IPS-NIHi7 (cell line): ENCODE results near the gene MAN1C1.
"Not testable (repeated sequence)": the region's sequence is repeated elsewhere in the genome, so short reads cannot be mapped to it uniquely, and the experiment has no call there.

Experiments used
- DNase-seq: peaks from one replicate; pipeline ENCODE4 v3.0.0; 2012; ENCODE audit warnings: mixed read lengths; ENCODE audit errors: extremely low spot score

The MAN1C1 gene

GRCh38 chr1:25696643-25697042 lies 80.1 kb downstream of the MAN1C1 start:
- not testable (repeated sequence) for DNase-seq

- no peak for DNase-seq
These were observed 81.0 kb downstream of the MAN1C1 start for GRCh38 chr1:25697435-25698217.

- no peak for DNase-seq
These were observed 81.7 kb downstream of the MAN1C1 start for GRCh38 chr1:25698252-25698651.

DNA sequence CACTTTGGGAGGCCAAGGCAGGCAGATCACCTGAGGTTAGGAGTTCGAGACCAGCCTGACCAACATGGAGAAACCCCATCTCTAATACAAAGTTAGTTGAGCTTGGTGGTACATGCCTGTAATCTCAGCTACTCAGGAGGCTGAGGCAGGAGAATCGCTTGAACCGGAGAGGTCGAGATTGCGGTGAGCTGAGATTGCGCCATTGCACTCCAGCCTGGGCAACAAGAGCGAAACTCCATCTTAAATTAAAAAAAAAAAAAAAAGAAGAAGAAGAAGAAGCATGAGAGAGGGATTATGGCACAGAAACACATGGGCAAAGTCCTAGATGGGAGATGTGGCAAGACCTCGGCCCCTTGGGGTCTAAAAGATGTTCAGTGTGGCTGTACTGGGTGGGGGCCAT lies 82.5 kb downstream of the MAN1C1 start:
- DNase-seq, result not testable (repeated sequence)

DNA sequence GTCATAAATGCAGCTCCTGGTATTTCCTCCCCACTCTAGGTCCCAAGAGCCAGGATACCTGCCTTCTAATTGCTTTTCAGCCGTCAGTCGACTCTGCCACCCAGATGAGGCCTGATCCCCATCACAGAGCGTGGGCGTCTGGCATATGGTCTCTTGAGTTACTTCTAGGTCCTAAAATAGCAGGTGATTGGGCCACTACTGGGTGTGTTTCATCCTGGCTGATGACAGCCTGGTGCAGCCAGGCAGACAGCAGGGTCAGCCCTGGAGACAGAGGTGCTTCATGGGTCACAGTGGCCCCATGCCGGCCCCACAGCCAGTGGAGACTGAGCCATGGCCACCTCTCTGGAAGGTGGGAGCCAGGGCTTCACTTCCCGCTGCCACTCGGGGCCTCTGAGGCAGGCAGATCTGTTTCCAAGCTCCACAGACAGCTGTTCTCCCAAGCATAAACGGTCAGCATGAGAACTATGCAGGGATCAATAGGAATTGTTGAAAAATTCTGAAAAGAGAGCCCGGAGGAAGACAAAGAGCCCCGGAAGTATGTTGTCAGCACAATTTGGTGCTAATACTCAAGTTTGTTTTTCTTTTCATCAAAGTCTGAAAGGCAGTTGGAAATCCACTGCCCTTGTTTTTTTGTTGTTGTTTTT lies 83.0 kb downstream of the MAN1C1 start:
- no peak for DNase-seq

DNA sequence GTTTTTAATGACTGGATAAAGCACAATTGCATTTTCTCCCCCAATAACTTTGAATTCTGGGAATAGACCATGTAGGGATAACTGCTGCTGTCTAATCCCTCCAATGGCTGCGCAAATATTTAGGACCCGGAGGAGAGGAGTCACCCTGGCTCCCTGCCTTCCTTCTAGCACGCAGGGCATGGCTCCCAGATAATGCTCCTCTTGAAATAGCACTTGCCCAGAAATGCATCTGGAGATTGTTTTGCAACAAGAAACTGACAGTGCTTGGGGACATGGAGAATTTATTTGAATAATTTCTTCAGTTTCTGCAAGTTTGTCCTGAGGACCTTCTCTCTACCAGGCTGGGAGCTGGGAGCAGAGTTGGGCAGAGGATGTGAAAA lies 83.5 kb downstream of the MAN1C1 start:
- DNase-seq, result no peak

DNA sequence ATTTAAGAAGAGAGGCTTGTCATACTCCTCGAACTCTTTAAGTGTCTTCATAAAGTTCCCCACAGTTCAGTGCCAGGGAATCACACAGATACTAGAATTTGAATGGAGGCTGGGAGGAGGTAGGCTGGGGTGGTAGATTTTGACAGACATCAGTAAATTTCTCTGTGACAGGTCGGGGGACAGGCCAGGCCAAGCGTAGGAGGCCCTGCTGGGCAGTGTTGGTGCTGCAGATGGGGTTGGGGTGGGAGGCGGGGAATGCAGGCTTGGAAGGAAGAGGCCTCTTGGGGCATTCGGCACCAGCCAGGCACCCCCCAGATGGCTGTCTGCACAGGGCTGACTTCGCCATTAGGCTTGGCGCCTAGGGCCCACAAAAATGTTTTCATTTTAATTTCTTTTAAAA lies 84.0 kb downstream of the MAN1C1 start:
- DNase-seq, result peak; percentile 64

GRCh38 chr1:25701030-25701785 lies 84.6 kb downstream of the MAN1C1 start:
- DNase-seq, result no peak

DNA sequence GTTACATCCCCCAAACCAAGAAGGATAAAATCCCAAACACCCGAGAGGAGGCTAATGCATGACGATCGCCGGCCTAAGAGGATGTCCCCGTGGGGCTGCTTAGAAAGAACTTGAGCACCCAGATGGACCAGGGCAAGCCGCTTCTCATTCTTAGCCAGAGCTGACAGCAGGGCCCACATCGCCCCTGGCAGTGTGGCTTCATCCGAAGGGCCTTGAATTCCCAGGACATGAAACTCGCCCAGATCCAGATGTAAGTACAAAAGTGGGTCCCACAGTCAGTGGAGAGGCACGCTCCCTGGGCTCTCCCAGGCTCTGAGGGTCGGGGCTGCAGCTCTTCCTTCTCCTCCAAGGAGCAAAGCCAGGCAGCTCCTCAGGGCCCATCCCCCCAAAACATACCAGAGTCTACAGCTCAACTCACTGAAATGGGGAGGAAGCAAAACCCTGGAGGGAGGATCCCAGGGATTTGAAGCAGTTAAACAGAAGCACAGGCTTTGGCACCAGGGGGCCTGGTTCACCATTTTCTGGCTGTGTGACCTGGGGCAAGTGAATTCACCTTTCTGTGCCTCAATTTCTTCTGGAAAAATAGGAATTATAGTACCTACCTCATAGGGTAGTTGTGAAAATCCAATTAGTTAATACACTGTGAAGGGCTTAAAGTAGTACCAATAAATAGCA lies 85.6 kb downstream of the MAN1C1 start:
- peak; percentile 68 for DNase-seq

DNA sequence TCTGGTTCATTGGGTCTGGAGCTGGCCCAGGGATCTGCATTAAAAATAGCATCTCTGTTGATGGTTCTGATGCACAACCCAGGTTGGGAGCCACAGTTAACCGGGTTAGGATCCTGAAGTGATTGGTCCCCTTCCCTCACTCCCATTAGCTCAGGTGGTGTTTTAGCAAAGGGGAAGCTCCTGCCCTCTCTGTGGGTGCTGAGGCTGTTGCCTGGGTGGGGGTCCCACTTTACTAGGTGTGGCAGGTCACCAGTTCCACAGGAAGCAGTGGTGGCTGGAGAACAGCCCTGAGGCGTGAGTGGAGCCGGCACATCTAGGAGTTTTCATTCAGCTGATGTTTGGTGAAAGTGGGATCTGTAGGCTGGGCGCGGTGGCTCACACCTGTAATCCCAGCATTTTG lies 86.5 kb downstream of the MAN1C1 start:
- DNase-seq, result no peak

GRCh38 chr1:25703671-25704266 lies 87.2 kb downstream of the MAN1C1 start:
- no peak for DNase-seq

DNA sequence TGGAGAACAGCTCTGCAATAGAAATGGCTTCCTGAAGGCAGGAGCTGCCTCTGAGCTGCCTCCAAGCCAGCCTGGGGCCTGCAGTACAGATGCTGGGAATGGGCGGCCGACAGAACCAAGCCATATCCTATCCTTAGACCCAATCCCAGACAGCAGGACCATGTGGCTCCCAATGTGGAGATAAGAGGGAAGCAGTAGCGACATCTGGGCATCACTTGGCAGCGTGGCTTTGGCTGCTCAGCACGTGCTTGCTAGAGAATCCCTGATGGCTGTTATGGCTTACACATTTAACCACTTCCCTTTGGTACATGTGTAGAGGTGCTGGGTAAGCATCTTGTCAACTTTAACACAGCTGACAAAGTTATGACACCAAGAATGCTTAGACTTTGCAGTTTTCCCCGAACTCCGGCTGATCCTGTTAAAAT lies 87.7 kb downstream of the MAN1C1 start:
- no peak for DNase-seq

GRCh38 chr1:25705699-25706098 lies 89.1 kb downstream of the MAN1C1 start:
- DNase-seq, result no peak

GRCh38 chr1:25706146-25707089 lies 89.8 kb downstream of the MAN1C1 start:
- peak; percentile 33 for DNase-seq

DNA sequence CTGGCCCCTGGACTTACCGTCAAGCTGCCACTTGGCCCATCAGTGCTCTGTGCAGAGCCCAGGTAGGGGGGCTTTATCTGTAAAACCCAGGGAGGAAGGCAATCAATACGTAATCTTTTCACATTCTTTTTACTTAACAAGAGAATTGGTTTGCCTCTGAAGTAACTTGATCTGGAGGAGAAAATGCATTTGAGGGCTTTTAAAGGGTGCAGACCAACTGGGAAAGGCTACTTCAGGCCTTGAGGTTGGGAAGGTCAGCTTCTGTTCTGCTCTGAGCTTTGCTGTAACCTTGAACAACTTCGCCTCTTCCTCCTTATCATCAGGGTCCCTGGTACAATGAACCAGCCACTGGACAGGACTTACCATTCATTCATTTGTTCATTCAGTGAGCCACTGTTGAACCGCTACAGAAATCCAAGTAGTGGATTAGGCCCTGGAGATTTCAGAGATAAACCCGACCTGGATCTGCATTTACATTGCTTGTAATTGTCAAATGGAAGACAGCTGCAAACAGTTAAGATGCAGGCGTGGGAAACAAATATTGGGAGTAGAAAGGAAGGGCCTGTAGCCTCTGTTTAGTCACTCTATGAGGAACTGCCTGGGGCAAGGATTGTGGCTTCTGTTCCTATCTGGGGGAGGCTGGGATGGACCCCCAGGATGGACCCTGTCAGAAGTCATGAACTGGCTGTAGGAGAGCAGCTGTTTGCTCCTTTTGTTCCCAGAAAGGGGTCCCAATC lies 90.9 kb downstream of the MAN1C1 start:
- peak; percentile 64 for DNase-seq

DNA sequence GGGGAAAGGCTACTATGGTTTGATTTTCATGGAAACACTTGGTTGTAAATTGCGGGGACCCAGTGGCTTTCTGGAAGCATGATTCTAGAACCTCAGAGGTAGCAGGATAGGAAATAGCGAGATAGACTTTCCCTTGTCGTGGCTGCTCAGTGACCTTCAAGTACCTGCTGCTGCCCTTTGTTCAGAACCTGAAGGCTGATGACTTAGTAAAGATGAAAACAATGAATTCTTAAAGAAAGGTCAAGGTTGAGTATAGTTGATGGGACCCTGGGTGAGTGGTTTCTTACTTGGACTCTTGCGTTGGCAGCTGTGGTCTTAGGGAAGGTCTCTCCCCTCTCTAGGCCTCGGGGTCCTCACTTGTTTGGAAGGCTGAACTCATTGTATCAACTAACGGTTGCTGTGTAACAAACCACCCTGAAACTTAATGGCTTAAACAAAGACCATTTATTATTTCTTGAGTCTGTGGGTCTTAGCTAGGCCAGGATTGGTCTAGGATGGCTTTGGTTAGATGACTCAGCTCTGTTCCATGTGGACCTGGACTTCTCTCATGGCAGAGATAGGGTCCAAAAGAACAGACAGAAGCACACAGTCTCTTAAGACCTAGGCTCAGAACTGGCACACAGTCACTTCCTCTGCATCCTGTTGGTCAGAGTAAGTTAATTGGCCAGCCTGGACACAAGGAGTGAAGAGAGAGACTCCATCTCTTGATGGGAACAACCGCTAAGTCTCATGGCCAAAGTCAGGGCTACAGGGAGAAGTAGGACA lies 94.2 kb downstream of the MAN1C1 start:
- DNase-seq, result no peak

DNA sequence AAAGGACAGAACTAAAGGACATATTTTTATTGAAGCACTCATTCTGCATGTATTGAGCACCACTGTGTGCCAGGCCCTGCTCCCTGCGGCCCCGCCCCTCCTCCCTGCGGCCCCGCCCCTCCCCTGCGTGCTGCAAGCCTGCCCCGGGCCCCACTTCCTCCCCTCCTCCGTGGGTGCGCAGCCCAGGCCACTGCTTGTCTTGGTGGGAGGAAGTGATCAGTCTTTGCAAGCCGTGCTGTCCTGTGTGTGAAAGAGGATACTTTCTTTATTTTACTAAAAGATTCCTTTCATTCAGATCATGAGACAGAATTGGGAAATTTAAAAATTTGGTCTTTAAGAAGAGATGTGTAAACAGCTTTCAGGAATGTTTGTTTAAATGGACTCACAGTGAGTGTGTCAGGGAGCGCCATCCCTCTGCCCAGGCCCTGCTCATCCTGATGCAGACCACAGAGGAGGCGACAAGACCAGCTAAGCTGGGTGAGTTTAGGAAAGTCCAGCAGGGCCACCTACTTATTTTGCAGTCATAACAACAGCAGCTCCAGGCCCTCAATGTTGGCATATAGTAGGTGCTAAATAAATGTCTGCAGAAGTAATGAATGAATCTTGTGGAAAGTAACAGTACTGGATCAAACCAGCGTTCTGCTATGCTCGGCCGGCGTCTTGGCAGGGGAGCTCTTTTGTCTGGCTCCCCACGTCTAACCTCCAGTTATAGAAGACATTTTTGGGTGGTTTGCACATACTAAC lies 95.1 kb downstream of the MAN1C1 start:
- no peak for DNase-seq

- no peak for DNase-seq
These were observed 95.8 kb downstream of the MAN1C1 start for GRCh38 chr1:25712299-25712970.
